Skeletal muscle tissue (tissue), 4 donors: ENCODE results near the gene TFF3. TPM values are rescaled to one million over a fixed set of nuclear protein-coding genes. Genes with fewer than 3 reads are reported as not detected.

ENCODE experiments used
- H3K27ac ChIP-seq: one replicate; pipeline ENCODE4 v1.7.0; 2013; ENCODE audit warnings: mild to moderate bottlenecking, low read depth, low read length, inconsistent platforms
- H3K27me3 ChIP-seq, 3 donors: one replicate each; pipeline ENCODE4 v1.7.0; 2013; ENCODE audit warnings: low read length in 3 of 3; ENCODE audit not compliant: control insufficient read depth in 3 of 3, insufficient read depth in 3 of 3
- H3K36me3 ChIP-seq, 3 donors: one replicate each; pipeline ENCODE4 v1.7.0; 2013; ENCODE audit warnings: low read length in 3 of 3; ENCODE audit not compliant: control insufficient read depth in 3 of 3, insufficient read depth in 3 of 3
- H3K4me1 ChIP-seq, 3 donors: one replicate each; pipeline ENCODE4 v1.7.0; 2013; ENCODE audit warnings: low read length in 3 of 3, mild to moderate bottlenecking in 3 of 3; ENCODE audit not compliant: control insufficient read depth in 3 of 3, insufficient read depth in 3 of 3
- H3K4me3 ChIP-seq, 3 donors: one replicate each; pipeline ENCODE4 v1.7.0; 2013; ENCODE audit warnings: low read length in 3 of 3
- H3K9ac ChIP-seq, 3 donors: one replicate each; pipeline ENCODE4 v1.7.0; 2013; ENCODE audit warnings: low read length in 3 of 3, mild to moderate bottlenecking in 3 of 3, moderate library complexity in 2 of 3, low read depth in 1 of 3
- H3K9me3 ChIP-seq, 3 donors: one replicate each; pipeline ENCODE4 v1.7.0; 2013; ENCODE audit warnings: low read length in 3 of 3; ENCODE audit not compliant: control insufficient read depth in 3 of 3
- total RNA-seq: library from RNA; depleted of rRNA; stranded (reverse); fragments of >200 nt; gene quantifications from one replicate; pipeline ENCODE4 v1.2.3, GENCODE V29; 2014
- donor health status: Osteomylitis.

The TFF3 gene
- total RNA-seq, 1 donor from 2014 or later, result 5.2 TPM

GRCh38 chr21:42306366-42307035 lies 8.7 kb downstream of the TFF3 start:
- peaks cover 20 to 43% (median 22%) of the 10 kb centered on the region in 3 donors for H3K27me3 ChIP-seq
- no peak overlapping the region for H3K4me3 ChIP-seq
- H3K9ac ChIP-seq, result no peak overlapping the region
- H3K9me3 ChIP-seq, result no peaks in the 10 kb centered on the region
- no peaks in the 10 kb centered on the region for H3K36me3 ChIP-seq
- H3K4me1 ChIP-seq, result peaks cover 11 to 23% (median 16%) of the 10 kb centered on the region in 3 donors
- H3K27ac ChIP-seq, result no peak overlapping the region

GRCh38 chr21:42305707-42306147 lies 9.5 kb downstream of the TFF3 start:
- Histone ChIP-seq H3K4me1 (peaks cover 11 to 31% (median 16%) of the 10 kb centered on the region in 3 donors), H3K9me3 (no peaks in the 10 kb centered on the region), H3K9ac (no peak overlapping the region), H3K27me3 (peaks cover 20 to 42% (median 22%) of the 10 kb centered on the region in 3 donors), H3K36me3 (no peaks in the 10 kb centered on the region), H3K27ac (no peak overlapping the region), H3K4me3 (no peak overlapping the region)

GRCh38 chr21:42304556-42305454 lies 10.4 kb downstream of the TFF3 start:
- no peak overlapping the region for H3K9ac ChIP-seq
- H3K9me3 ChIP-seq, result no peaks in the 10 kb centered on the region
- peaks cover 15 to 32% (median 23%) of the 10 kb centered on the region in 3 donors for H3K4me1 ChIP-seq
- H3K27ac ChIP-seq, result no peak overlapping the region
- H3K36me3 ChIP-seq, result peaks cover 0 to 3% (median under 1%) of the 10 kb centered on the region in 3 donors
- no peak overlapping the region for H3K4me3 ChIP-seq
- peaks cover 16 to 34% (median 16%) of the 10 kb centered on the region in 3 donors for H3K27me3 ChIP-seq

- peaks cover under 1 to 14% (median 9%) of the 10 kb centered on the region in 3 donors for H3K36me3 ChIP-seq
- peaks cover 5 to 23% (median 13%) of the 10 kb centered on the region in 3 donors for H3K27me3 ChIP-seq
- no peak overlapping the region for H3K4me3 ChIP-seq
- H3K4me1 ChIP-seq, result peaks cover 18 to 29% (median 18%) of the 10 kb centered on the region in 3 donors
- H3K27ac ChIP-seq, result no peak overlapping the region
- no peak overlapping the region for H3K9ac ChIP-seq
- no peaks in the 10 kb centered on the region for H3K9me3 ChIP-seq
Observed at GRCh38 chr21:42303443-42303842, 11.8 kb downstream of the TFF3 start.

- H3K27ac ChIP-seq, result no peak overlapping the region
- H3K9me3 ChIP-seq, result no peaks in the 10 kb centered on the region
- peaks cover 18 to 29% (median 18%) of the 10 kb centered on the region in 3 donors for H3K4me1 ChIP-seq
- peaks cover 5 to 17% (median 7%) of the 10 kb centered on the region in 3 donors for H3K27me3 ChIP-seq
- peaks cover 4 to 20% (median 14%) of the 10 kb centered on the region in 3 donors for H3K36me3 ChIP-seq
- H3K9ac ChIP-seq, result no peak overlapping the region
- no peak overlapping the region for H3K4me3 ChIP-seq
Observed at GRCh38 chr21:42302794-42303193, 12.4 kb downstream of the TFF3 start.

- no peak overlapping the region for H3K9ac ChIP-seq
- H3K27me3 ChIP-seq, result peaks cover 3 to 12% (median 4%) of the 10 kb centered on the region in 3 donors
Observed at GRCh38 chr21:42302076-42302650, 13.0 kb downstream of the TFF3 start.

GRCh38 chr21:42301371-42302075 lies 13.7 kb downstream of the TFF3 start:
- H3K27ac ChIP-seq, result peak overlapping the region; percentile 37
- peaks cover 0 to 6% (median 0%) of the 10 kb centered on the region in 3 donors for H3K27me3 ChIP-seq
- H3K36me3 ChIP-seq, result peaks cover 13 to 32% (median 25%) of the 10 kb centered on the region in 3 donors
- H3K4me1 ChIP-seq, result peaks cover 18 to 27% (median 18%) of the 10 kb centered on the region in 3 donors
- H3K9ac ChIP-seq, result peak overlapping the region in 1 of 3 donors; percentile 45
- no peak overlapping the region for H3K4me3 ChIP-seq
- no peaks in the 10 kb centered on the region for H3K9me3 ChIP-seq

More at GRCh38 chr21:42302076-42302650, 13.0 kb downstream of the TFF3 start:
- Histone ChIP-seq H3K4me3 (no peak overlapping the region), H3K4me1 (peaks cover 18 to 29% (median 18%) of the 10 kb centered on the region in 3 donors), H3K27ac (peak overlapping the region; percentile 37), H3K9me3 (no peaks in the 10 kb centered on the region), H3K36me3 (peaks cover 9 to 26% (median 19%) of the 10 kb centered on the region in 3 donors)

GRCh38 chr21:42300956-42301355 lies 14.3 kb downstream of the TFF3 start:
- peak overlapping the region; percentile 30 for H3K27ac ChIP-seq
- no peak overlapping the region for H3K9ac ChIP-seq
- H3K4me3 ChIP-seq, result no peak overlapping the region
- H3K36me3 ChIP-seq, result peaks cover 17 to 38% (median 31%) of the 10 kb centered on the region in 3 donors
- H3K27me3 ChIP-seq, result peaks cover 0 to 3% (median 0%) of the 10 kb centered on the region in 3 donors
- peaks cover 18 to 27% (median 18%) of the 10 kb centered on the region in 3 donors for H3K4me1 ChIP-seq
- H3K9me3 ChIP-seq, result no peaks in the 10 kb centered on the region

GRCh38 chr21:42300045-42300583 lies 15.1 kb downstream of the TFF3 start:
- peak overlapping the region in 1 of 3 donors; percentile 35 for H3K4me3 ChIP-seq
- no peaks in the 10 kb centered on the region for H3K9me3 ChIP-seq
- no peak overlapping the region for H3K27ac ChIP-seq
- H3K27me3 ChIP-seq, result peaks cover 0 to 3% (median 0%) of the 10 kb centered on the region in 3 donors
- H3K4me1 ChIP-seq, result peaks cover 18 to 27% (median 18%) of the 10 kb centered on the region in 3 donors
- H3K9ac ChIP-seq, result no peak overlapping the region
- peaks cover 23 to 46% (median 39%) of the 10 kb centered on the region in 3 donors for H3K36me3 ChIP-seq
